ENCODE data around the gene IGSF8.

Gene IGSF8

DNA sequence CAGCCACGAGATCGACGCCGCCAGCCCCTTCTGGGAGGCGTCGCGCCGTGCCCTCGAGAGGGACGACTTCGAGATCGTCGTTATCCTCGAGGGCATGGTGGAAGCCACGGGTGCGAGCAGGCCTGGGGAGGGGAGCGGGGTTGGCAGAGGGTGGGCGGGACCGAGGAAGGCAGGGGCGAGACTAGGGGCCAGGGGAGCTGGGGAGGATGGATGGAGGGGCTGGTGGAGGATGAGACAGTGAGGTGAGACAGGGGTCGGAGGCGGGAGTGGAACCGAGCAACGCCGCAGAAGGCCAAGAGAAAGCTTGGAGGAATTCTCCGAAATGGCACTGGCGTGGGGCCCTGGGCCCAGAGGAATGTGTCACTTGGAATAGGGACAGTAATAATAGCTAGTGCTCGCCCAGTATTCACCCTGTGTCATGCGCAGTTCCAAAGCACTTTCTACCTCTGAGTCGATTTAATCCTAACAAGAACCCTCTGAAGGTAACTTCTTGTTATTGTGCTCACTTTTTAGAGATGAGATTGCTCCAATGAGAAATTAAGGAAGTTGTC, 13.6 kb downstream of the IGSF8 start:
- no peak for DNase-seq

DNA sequence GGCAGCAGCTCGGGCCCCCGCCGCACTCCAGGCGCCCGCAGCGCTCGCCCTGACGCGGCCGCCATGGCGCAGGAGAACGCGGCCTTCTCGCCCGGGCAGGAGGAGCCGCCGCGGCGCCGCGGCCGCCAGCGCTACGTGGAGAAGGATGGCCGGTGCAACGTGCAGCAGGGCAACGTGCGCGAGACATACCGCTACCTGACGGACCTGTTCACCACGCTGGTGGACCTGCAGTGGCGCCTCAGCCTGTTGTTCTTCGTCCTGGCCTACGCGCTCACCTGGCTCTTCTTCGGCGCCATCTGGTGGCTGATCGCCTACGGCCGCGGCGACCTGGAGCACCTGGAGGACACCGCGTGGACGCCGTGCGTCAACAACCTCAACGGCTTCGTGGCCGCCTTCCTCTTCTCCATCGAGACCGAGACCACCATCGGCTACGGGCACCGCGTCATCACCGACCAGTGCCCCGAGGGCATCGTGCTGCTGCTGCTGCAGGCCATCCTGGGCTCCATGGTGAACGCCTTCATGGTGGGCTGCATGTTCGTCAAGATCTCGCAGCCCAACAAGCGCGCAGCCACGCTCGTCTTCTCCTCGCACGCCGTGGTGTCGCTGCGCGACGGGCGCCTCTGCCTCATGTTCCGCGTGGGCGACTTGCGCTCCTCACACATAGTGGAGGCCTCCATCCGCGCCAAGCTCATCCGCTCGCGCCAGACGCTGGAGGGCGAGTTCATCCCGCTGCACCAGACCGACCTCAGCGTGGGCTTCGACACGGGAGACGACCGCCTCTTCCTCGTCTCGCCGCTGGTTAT, 14.2 kb downstream of the IGSF8 start:
- DNase-seq, result peak; percentile 73

DNA sequence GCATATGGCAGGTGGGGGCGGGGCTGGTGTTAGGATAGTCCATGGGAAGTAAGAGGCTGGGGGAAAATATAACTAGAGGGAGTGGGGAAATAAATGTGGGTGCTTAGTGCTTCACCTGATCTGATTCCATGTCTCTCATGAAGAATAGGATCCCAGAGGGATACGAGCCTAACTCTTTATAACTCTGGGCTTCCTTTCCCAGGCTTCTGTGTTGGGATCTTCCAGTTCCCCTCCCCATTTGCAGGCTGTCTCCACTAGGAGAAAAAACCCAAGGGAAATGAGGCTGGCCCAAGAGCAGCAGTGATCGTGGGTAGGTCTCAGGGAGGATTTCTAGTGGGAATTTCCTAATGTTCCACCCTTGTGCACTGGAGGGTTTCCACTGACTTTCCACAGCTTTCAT, 15.5 kb downstream of the IGSF8 start:
- no peak for DNase-seq

DNA sequence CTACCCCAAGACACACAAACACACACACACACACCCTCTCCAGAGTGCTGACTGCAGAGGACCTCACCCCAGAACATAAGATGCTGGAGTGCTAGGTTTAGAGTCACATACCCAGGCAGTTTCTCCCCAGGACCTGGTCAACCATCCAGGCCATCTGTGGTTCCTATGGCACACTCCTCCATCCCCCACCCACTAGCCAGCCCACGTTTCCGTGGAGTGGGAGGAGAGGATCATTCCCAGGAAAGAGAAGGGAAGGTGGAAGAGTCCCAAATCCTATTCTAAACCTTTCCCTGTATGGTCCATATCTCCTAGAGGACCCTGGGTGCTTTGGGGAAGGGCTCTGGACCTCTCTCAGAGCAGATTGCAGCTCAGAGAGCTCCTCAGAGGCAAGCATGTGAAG, 15.9 kb downstream of the IGSF8 start:
- no peak for DNase-seq

DNA sequence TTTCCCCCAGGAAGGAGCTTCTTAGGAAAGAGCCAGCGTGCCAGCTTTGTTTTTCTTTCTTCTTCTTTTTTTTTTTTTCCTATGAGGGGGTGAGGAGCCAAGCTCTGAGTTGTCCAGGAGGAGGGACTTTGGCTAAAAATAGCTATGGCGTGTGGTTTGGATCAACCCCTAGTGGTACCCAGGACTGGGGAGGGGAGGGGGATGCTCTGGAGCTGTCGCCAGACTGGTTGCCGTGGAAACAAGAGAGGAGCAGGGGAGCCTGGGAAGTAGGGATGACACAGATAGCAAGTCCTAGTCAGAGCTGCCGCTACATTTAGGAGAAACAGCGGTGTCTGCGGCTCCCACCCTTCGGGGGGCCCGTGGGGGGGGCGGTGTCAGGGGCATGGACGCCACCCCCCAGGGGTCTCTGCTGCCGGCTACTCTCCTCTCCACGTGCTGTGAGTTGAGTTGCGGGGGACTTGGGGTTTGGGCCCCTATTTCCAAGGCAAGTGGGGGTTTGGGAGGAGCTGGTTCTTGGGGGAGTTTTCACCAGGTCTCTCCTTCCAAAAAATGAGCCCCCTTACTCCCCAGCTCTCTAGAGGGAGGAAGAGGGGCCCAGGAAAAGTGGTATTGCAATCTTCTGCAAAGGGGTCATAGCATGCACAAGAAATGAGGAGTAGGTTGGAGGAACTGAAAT, 17.0 kb downstream of the IGSF8 start, which contains the start of gene KCNJ9:
KCNJ9 (plus strand) TSS at position 278 of the 676 bp plus-strand sequence. CDS start 2,493 bp downstream, outside the sequence.
- no peak for DNase-seq

DNA sequence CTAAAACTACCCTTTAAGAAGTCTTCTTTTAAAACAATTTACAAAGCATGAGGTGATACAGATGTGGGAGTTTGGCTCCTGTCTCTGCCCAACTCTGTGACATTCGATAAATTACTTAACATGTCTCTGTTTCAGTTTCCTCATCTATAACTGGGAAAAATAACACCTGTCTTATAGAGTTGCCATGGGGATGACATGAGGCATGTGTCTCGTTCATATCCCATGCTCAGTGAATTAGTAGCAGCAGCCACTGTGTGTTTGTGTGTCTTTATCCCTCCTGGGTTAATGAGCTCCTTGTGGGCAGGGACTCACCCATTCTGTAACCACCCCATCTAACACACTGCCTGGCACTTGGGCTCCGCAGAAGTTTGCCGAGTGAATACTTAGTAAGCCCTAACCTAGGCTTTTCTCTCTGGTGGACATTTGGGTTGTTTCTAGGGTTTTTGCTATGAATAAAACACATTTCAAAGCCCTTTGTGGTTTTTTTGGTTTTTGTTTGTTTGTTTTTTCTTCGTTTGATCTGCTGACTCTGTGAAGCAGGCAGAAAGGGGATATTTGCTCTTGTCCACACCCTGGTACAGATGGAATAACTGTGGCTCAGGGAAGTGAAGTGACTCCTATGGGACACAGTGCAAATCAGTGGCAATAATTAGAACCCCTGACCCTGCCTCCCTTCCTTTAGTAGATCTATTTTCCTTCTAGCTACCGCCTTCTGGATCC, 17.9 kb downstream of the IGSF8 start:
- peak; percentile 16 for DNase-seq

DNA sequence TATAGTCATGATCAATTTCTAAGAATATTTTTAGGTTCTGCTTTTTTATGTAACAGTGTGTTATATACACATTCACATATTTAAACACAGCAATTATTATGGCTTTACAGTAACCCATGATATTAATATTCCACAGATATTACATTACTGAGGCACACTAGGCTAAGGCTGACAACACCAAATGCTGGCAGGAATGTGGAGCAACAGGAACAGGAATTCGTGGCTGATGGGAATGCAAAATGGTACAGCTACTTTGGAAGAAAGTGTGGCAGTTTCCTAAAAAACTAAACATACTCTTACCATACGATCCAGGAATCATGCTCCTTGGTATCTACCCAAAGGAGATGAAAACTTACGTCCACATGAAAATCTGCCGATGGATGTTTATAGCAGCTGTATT, 19.0 kb downstream of the IGSF8 start:
- DNase-seq, result no peak

DNA sequence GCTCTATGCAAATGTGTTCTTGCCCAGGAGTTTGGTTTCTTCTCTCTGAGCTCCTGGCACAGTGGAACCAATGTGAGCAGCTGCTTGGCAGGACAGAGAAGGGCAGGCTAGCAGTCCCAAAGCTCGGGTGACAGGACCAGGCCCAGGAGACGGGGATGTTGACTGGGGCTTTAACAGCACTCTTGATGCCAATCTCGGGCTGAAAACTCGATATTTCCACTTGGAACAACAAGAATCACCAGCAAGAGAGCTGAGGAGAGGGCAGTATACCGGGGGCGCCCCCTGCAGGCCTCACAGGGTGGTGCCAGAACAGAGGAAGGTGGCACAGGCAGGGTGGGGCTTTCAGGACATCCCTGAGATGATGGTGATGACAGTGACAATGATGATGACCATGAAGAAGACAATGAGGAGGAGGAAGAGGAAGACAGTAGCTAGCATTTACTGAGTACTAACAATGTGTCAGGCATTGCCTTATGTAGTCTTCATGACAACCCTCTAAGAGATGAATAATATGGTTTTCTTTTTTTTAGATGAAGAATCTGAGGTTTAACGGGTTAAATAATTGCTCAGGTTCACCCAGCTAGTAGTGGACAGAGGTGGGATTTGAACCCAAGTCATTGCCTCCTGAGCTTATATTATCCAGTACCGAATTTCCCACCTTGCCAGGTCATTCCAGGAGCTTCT, 19.8 kb downstream of the IGSF8 start:
- peak; percentile 10 for DNase-seq

DNA sequence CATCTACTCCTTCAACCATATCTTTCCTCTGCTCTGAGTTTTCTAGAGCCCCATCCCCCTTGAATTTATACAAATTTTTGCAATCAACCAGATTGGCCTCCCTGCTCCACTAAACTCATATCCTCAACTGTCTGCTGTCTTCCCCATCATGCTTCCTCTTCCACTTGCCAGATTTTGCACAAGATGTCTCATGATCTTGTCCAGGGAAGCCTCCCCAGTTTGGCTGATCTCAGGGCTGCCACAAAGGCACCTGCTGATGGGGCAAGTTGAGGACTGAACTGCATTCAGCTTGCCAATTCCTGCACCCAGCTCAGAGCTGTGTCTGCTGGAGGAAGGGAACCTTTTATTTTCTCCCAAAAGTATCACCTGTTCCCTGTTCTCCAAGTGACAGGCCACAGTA, 20.9 kb downstream of the IGSF8 start:
- no peak for DNase-seq

DNA sequence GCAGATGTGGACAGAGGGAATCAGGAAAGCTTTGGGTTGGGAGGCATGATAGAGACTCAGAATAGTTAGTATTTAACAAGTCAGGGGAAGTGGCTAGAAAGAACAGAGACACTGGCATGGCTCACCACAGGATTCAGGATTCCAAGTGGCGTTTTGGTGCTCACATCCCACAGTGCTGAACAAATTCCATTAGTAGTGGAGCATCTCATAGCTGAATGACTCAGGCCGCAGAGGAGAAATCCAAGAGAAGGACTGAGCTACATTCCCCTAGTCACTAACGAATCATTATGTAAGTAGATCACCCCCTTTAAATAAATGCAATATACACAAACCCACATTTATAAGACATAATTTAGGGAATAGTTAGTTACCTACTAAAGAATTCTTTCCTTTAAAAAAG, 22.1 kb downstream of the IGSF8 start:
- DNase-seq, result no peak

DNA sequence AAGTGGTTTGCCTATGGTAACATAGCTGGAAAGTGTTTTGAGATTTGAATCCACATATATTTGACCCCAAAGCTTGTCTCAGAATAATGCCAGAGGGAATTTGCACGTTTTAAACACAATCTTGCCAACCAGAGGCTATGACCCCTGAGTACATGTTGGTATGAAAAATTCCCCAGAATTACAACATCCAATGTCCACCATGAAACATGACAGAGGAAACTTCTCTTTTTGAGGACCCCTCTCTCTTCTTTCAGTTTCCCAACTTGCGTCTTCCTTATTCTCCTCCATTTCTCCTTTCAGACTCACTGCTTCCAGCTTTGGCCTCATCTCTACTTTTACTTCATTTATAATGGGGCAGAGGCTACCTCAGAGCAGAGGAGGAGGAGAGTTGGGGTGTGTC, 22.6 kb downstream of the IGSF8 start:
- no peak for DNase-seq

DNA sequence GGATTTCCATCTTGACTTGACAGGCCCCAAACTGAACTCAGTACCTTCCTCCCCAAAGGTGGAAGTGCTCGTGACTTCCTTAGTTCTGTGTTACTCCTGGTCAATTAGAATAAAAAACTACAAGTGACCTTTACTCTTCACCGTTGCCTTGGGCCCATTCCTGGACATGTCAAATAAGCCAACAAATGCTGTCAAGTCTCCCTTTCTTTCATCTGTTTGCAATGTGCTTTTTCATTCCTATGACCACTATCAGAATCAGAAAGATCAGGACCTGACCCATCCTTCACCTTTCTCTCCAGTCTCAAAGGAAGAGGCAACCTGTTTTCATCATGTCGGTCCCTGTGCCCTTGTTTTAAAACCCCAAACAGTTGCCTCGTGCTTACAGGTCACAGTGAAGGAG, 23.6 kb downstream of the IGSF8 start:
- no peak for DNase-seq

DNA sequence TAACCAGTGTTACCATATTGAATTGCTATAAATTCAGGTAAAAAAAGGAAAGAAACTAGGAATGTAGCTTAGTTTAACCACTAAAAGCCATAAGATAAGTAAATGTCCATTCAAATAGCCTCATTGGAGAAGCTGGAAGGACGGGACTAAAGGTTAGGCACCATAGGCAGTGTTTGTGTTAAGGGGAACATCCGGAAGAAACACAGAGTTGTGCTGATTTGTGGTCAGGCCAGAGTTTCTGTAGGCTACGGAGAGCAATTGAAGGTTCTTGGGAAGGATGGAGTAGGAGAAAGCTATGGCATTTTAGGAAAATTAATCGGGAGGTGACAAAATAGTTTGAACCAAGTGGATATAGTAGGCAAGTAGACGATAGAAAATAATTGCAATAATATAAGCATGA, 27.1 kb downstream of the IGSF8 start:
- DNase-seq, result no peak

DNA sequence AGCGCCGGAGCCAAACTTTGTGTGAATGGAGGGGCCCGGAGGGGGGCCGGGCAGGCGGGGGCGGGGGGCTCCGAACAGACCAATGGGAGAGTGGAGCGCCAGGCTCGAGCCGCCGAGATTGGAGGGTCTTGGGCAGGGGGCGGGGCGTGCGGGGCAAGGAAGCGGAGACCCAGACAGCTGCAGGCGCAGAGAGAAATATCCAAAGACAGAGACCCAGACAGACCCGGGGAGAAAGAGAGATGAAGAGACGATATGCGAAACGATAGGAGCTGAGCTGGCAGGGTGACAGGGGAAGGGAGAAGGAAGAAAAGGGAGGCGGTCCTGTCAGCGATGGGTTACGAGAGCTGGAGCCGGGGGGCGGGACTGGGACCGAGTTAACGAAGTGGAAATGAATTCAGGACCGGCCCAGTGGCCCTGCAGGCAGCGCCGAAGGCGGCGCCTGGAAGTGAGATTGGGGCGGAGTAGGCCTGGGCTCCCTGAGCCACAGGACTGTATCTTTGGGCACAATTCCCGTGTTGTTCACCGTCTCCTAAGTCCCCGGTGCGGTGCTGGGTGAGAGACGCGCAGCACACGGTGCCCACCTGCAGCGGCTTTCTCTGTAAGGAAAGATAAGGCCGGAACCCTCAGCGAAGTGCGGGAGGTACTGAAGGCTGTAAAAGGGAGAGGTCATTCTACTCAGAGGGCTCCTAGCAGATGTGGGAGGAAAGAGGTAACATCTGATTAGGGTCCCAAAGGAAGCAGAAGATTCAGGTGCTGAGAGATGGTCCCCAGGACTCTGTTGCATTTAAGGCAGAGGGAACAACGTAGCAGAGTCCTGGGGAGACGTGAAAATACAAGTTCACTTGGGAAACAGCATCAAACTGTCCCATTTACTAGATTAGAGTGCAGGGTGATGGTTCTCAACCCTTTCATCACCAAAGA, 27.9 kb downstream of the IGSF8 start:
- DNase-seq, result peak; percentile 61

DNA sequence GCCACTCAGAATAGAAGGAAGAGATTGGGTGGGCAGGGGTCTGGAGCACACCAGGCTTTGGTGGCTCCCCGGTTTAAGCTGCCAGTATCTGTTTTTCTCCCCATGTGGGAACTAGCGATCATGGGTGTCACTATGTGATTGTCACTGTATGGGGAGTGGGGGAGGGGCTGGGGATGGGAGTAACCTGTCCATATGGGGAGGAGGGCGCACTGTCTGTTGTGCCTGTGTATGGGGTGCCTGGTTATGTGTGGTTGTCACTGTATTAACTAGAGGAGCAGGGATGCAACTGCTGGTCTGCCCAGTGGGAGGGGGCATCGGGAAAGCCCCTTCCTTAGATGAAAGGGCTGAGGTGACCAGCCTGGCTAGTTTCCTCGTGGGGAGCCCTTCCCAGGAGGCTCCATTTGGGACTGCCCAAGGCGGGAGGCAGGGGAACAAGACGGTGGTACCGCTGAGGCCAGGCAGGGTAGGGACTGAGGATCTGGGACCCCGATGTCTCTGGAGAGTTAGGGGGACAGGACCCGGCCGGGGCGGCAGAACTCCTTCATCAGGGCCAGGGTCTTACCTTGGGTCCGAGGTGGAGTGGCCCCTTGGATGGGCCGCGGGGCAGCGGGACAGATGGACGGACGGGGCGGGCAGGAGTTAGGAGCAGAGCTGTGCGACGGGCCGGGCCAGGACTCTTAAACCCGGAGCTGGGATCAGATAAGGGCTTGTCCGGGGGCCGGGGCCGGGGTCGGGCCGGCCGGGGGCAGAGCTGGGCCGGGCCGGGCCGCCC, 28.8 kb downstream of the IGSF8 start, which contains the start of gene KCNJ10:
KCNJ10 (minus strand) TSS at position 701 of the 772 bp plus-strand sequence. CDS start 27,628 bp downstream, outside the sequence.
- no peak for DNase-seq

DNA sequence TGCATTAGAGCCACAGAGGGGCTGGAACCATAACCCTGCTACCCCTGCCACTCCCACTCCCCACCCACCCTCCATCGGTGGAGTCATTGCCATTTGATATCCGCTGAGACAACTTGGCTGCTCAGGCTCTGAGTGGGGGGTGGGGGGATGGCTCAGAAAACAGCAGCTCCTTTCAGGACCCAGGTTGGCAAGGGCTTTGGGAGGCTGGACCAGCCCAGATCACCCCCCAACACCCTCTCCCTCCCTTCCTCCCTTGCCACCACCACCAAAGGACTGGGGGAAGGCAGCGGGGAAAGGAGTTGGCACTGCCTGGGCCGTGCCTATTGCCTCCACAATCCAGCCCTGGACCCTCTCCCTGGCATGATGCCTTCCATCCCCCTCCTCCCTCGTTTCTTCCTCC, 30.2 kb downstream of the IGSF8 start:
- no peak for DNase-seq

DNA sequence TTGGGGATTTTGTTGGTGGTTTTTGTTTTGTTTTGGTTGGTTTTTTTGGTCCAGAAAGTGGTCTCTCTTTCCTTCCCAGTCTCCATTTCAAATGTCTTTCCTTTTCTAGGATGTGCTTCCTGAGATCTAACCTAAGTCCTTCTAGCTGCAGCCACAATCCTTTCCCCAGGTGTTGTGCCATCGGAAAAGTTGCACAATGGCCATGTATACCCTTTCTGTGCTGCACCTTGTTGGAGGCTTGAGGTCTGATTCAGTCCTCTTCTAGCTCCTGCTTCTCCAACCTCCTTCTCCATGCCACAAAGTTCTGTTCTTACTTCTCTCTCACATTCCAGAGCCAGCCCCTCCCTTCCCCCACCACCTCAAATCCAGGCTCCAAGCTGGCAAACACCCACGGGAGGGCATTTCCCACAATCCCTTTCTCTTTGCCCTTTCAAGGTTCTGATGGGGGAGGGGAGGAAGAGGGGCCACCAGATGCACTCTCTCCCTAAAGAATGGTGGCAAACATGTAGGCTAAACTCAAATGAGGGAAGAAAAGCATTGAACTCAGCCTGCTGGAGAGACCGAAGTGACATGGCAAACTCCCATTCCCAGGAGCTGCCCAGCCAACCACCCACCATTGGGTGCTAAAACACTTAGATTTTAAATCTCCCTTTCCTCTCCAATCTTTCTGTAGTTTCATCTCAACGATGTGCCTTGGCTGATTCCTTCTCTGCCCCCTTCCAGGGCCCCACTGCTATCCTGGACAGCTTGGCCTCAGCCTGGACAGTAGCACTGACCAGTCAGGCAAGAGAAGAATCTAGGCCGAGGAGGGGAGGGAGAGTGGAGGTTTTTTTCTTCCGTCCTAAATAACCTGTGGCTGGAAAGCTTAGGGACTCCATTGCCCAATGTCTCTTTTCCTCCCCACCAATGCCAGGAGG, 31.3 kb downstream of the IGSF8 start:
- DNase-seq, result no peak

DNA sequence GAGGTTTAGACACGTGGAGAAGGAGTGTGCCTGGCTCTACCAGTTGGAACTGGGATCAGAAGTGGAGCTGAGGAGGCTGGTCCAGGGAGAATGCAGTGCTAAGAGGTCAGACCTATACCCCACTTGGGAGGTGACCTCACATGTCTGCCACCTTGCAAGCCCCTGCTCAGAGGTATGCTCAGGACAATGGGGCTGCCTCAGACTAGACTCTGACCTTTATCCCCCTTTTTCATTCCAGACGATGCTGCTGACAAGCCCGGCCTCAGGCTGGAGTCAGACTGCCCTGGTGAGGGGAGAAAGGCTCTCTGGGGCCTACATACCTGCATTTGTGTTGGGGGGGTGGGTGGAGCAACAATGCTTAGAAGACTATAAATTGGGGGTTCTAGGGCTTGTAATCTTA, 33.7 kb downstream of the IGSF8 start:
- no peak for DNase-seq

DNA sequence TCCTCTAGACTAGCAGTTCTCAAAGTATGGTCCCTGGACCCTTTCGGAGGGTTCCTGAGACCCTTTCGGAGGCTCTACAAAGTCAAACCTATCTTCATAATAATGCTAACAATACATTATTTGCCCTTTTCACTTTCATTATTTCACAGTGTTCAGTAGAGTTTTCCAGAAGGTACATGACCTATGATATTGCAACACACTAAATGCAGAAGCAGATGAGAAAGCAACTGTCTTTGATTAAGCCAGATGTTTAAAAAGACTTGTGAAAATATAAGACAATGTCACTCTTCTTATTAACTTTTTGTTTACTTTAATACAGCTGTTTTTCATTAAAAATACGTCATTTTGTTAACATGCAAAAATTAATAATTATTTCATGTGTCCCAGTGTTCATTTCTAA, 34.3 kb downstream of the IGSF8 start:
- no peak for DNase-seq

DNA sequence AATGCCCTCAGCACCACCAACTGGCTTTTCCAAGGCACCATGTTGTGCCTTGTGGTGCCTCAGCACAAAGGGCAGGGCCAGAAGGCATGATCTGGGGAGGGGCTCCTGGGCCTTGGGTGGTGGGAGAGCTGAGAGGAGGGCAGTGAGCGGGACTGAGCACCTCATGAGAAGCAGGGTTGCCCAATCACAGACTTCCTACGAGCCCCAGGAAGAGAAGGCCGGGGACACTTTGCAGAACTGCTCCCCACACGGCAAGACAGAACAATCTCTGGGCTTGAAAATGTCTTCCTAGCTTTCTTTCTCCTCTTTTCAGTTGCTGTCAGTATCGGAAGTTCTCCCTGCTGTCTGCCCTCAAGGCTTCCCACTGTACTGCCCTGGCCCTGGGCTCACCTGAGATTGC, 35.2 kb downstream of the IGSF8 start:
- no peak for DNase-seq

Measured in NCI-H748 treated with DMSO at 0.1 percent for 48 hours (cell line).